Upper lobe of left lung (tissue), 6 donors: ENCODE data around the gene HNRNPL. TPM values are rescaled to one million over a fixed set of nuclear protein-coding genes. Genes with fewer than 3 reads are reported as not detected.

Source experiments
- ATAC-seq, 2 donors: fragments of 200-7000 bp; cut with Tn5 transposase; one replicate each; pipeline ENCODE4 v1.9.1; 2022; ENCODE audit warnings: mild to moderate bottlenecking in 2 of 2, moderate library complexity in 2 of 2; ENCODE audit not compliant: low FRiP score in 2 of 2
- DNase-seq, 2 donors: peaks; one replicate each; pipeline ENCODE4 v3.0.0-alpha.2; 2019 to 2020
- H3K27ac ChIP-seq, 4 donors: fragments of 200-600 bp; sonication (generic); one replicate each; pipeline ENCODE4 v1.5.1; 2016 to 2019
- H3K27me3 ChIP-seq, 4 donors: fragments of 200-600 bp; sonication (generic); one replicate each; pipeline ENCODE4 v1.5.1; 2017 to 2019
- H3K36me3 ChIP-seq, 4 donors: fragments of 200-600 bp; sonication (generic); one replicate each; pipeline ENCODE4 v1.5.1; 2016 to 2019
- H3K4me1 ChIP-seq, 4 donors: fragments of 200-600 bp; sonication (generic); one replicate each; pipeline ENCODE4 v1.5.1; 2018 to 2019
- H3K4me3 ChIP-seq, 4 donors: fragments of 200-600 bp; sonication (generic); one replicate each; pipeline ENCODE4 v1.5.1; 2017 to 2019; ENCODE audit warnings: mild to moderate bottlenecking in 2 of 4, moderate library complexity in 1 of 4
- H3K9me3 ChIP-seq, 4 donors: fragments of 200-600 bp; sonication (generic); one replicate each; pipeline ENCODE4 v1.5.1; 2018 to 2019
- CTCF ChIP-seq, 6 experiments: fragments of 450-650 bp in 4 of 6; fragments of 200-600 bp in 2 of 6; sonication (generic) in 2 of 6; IDR thresholded peaks; one replicate each; pipeline ENCODE4 v1.5.1; 2016 to 2019; ENCODE audit warnings: antibody characterized with exemption in 6 of 6
- EP300 ChIP-seq, 4 donors: sonication (generic); formaldehyde crosslinking; IDR thresholded peaks; one replicate each; pipeline ENCODE4 v1.5.1; 2017; ENCODE audit warnings: antibody characterized with exemption in 4 of 4, control low read depth in 2 of 4
- POLR2A ChIP-seq, 4 donors: fragments of 450-650 bp; IDR thresholded peaks; one replicate each; pipeline ENCODE4 v1.5.1; 2016 to 2017; ENCODE audit warnings: antibody characterized with exemption in 4 of 4, mild to moderate bottlenecking in 2 of 4
- POLR2AphosphoS5 ChIP-seq, 2 donors: sonication (generic); formaldehyde crosslinking; IDR thresholded peaks; one replicate each; pipeline ENCODE4 v1.5.1; 2017; ENCODE audit warnings: antibody characterized with exemption in 2 of 2
- WGBS, 2 donors: methylation state at CpG; one replicate each; pipeline ENCODE4 v1.1.5; 2017 to 2018; 5-methylcytosine and 5-hydroxymethylcytosine counted together
- total RNA-seq, 6 donors: library from RNA; depleted of rRNA in 4 of 6; stranded (reverse); fragments of >200 nt in 4 of 6; gene quantifications; one replicate each; pipeline versions ENCODE4 v1.1.0 to v1.2.1, GENCODE V29; 2016 to 2021
- donor health status: DM: no; HTN: no; CAD: no; lungs with moderate emphysema.
- donor health status: DM: no; HTN: yes; CAD: no; lungs with severe emphysema.

HNRNPL gene
- total RNA-seq, 6 donors from 2014 or later = 156 to 274 (median 178) TPM

- peaks cover 24 to 48% (median 24%) of the 10 kb centered on the region in 4 donors for H3K4me1 ChIP-seq
- H3K4me3 ChIP-seq = no peak overlapping the region
- ATAC-seq (no peak), DNase-seq (no peak)
- TF ChIP-seq POLR2AphosphoS5 (IDR thresholded peaks at IDR 0.05) (no peak), EP300 (IDR thresholded peaks at IDR 0.05) (no peak), POLR2A (IDR thresholded peaks at IDR 0.05) (no peak), CTCF (IDR thresholded peaks at IDR 0.05) (no peak)
- H3K9me3 ChIP-seq = no peaks in the 10 kb centered on the region
- H3K36me3 ChIP-seq = peaks cover 67 to 78% (median 70%) of the 10 kb centered on the region in 4 donors
- H3K27ac ChIP-seq = no peak overlapping the region
- 92 to 96% methylated on average over 14 of the region's 14 CpGs for WGBS, 2 donors
- no peaks in the 10 kb centered on the region for H3K27me3 ChIP-seq
Observed at GRCh38 chr19:38845374-38846024, 4.3 kb downstream of the HNRNPL start.

GRCh38 chr19:38844093-38844686 lies 5.6 kb downstream of the HNRNPL start:
- TF ChIP-seq CTCF (IDR thresholded peaks at IDR 0.05) = no peak
- ATAC-seq (no peak), DNase-seq (no peak)
- WGBS, 2 donors = 92 to 95% methylated on average over 11 of the region's 11 CpGs
- Histone ChIP-seq H3K27me3 (no peaks in the 10 kb centered on the region), H3K4me1 (peaks cover 24 to 48% (median 24%) of the 10 kb centered on the region in 4 donors), H3K4me3 (no peak overlapping the region), H3K36me3 (peaks cover 80 to 91% (median 83%) of the 10 kb centered on the region in 4 donors), H3K9me3 (no peaks in the 10 kb centered on the region), H3K27ac (no peak overlapping the region)

- DNase-seq = no peak
- no peak for TF ChIP-seq POLR2AphosphoS5 (IDR thresholded peaks at IDR 0.05)
- no peak for TF ChIP-seq POLR2A (IDR thresholded peaks at IDR 0.05)
- Histone ChIP-seq H3K4me3 (no peak overlapping the region), H3K27me3 (no peaks in the 10 kb centered on the region), H3K4me1 (peaks cover 16 to 52% (median 19%) of the 10 kb centered on the region in 4 donors), H3K9me3 (no peaks in the 10 kb centered on the region), H3K27ac (peak overlapping the region in 2 of 4 donors; percentile 58 to 65), H3K36me3 (peaks cover 88 to 97% (median 92%) of the 10 kb centered on the region in 4 donors)
- ATAC-seq = no peak
- WGBS, 2 donors = 90 to 99% methylated on average over 7 to 9 of the region's 9 CpGs
Observed at GRCh38 chr19:38843175-38843758, 6.5 kb downstream of the HNRNPL start.

GRCh38 chr19:38842439-38843174 lies 7.2 kb downstream of the HNRNPL start:
- DNase-seq = peak in 1 of 2 donors; percentile 36
- H3K27me3 ChIP-seq = no peaks in the 10 kb centered on the region
- 87 to 88% methylated on average over 11 to 17 of the region's 17 CpGs for WGBS, 2 donors
- no peak overlapping the region for H3K4me3 ChIP-seq
- peaks cover 94 to 100% (median 99%) of the 10 kb centered on the region in 4 donors for H3K36me3 ChIP-seq
- TF ChIP-seq EP300 (IDR thresholded peaks at IDR 0.05) = no peak
- peak in 1 of 4 donors; percentile 25 for TF ChIP-seq POLR2A (IDR thresholded peaks at IDR 0.05)
- peak in 1 of 2 donors; percentile 30 for TF ChIP-seq POLR2AphosphoS5 (IDR thresholded peaks at IDR 0.05)
- no peak for TF ChIP-seq CTCF (IDR thresholded peaks at IDR 0.05)
- no peaks in the 10 kb centered on the region for H3K9me3 ChIP-seq
- H3K27ac ChIP-seq = peak overlapping the region in 2 of 4 donors; percentile 58 to 65
- no peak for ATAC-seq
- peaks cover 9 to 52% (median 17%) of the 10 kb centered on the region in 4 donors for H3K4me1 ChIP-seq
